ENCODE data around the gene WDR81. TPM values are rescaled to one million over a fixed set of nuclear protein-coding genes. Genes with fewer than 3 reads are reported as not detected.
A peak's percentile ranks its signal among the peaks of the same experiment; 100 is the strongest.
"Not testable (repeated sequence)": the region's sequence is repeated elsewhere in the genome, so short reads cannot be mapped to it uniquely, and the experiment has no call there.

Gene WDR81
- polyA plus RNA-seq, 2 donors = 8.5 to 10.7 TPM

GRCh38 chr17:1716912-1717695 lies 7.4 kb upstream of the WDR81 start:
- peak overlapping the region; percentile 58 to 65 for H3K4me3 ChIP-seq (ENCODE audit: low read depth in 1 of 2, low read length in 2 of 2)
- no peaks in the 10 kb centered on the region for H3K9me3 ChIP-seq (ENCODE audit: control insufficient read depth in 2 of 2, insufficient read depth in 1 of 2, low read depth in 1 of 2, low read length in 1 of 2)
- WGBS, 2 donors = 1% methylated on average over 13 of the region's 13 CpGs
- peaks cover 3 to 5% of the 10 kb centered on the region in 2 donors for H3K4me1 ChIP-seq (ENCODE audit: control insufficient read depth in 2 of 2, insufficient read depth in 2 of 2, low read length in 1 of 2)
- peak overlapping the region; percentile 96 to 100 for H3K27ac ChIP-seq (ENCODE audit: low read depth in 2 of 2, low read length in 1 of 2)
- peaks cover 6 to 10% of the 10 kb centered on the region in 2 donors for H3K36me3 ChIP-seq (ENCODE audit: control insufficient read depth in 2 of 2, insufficient read depth in 2 of 2, low read length in 1 of 2)
- no peaks in the 10 kb centered on the region for H3K27me3 ChIP-seq (ENCODE audit: control insufficient read depth in 1 of 2, insufficient read depth in 2 of 2, low read length in 2 of 2)

- H3K4me3 ChIP-seq (ENCODE audit: low read depth in 1 of 2, low read length in 2 of 2) = no peak overlapping the region
- H3K9me3 ChIP-seq (ENCODE audit: control insufficient read depth in 2 of 2, insufficient read depth in 1 of 2, low read depth in 1 of 2, low read length in 1 of 2) = no peaks in the 10 kb centered on the region
- H3K27me3 ChIP-seq (ENCODE audit: control insufficient read depth in 1 of 2, insufficient read depth in 2 of 2, low read length in 2 of 2) = no peaks in the 10 kb centered on the region
- H3K4me1 ChIP-seq (ENCODE audit: control insufficient read depth in 2 of 2, insufficient read depth in 2 of 2, low read length in 1 of 2) = peaks cover 3 to 5% of the 10 kb centered on the region in 2 donors
- H3K36me3 ChIP-seq (ENCODE audit: control insufficient read depth in 2 of 2, insufficient read depth in 2 of 2, low read length in 1 of 2) = peaks cover 0 to 2% of the 10 kb centered on the region in 2 donors
- WGBS, 2 donors = 77 to 78% methylated on average over 19 of the region's 19 CpGs
- peak overlapping the region in 1 of 2 donors; percentile 59 for H3K27ac ChIP-seq (ENCODE audit: low read depth in 2 of 2, low read length in 1 of 2)
Observed at GRCh38 chr17:1718362-1719165, 5.9 kb upstream of the WDR81 start.

- Histone ChIP-seq H3K4me1 (ENCODE audit: control insufficient read depth in 2 of 2, insufficient read depth in 2 of 2, low read length in 1 of 2) (peaks cover 6 to 8% of the 10 kb centered on the region in 2 donors), H3K9me3 (ENCODE audit: control insufficient read depth in 2 of 2, insufficient read depth in 1 of 2, low read depth in 1 of 2, low read length in 1 of 2) (no peaks in the 10 kb centered on the region), H3K4me3 (ENCODE audit: low read depth in 1 of 2, low read length in 2 of 2) (no peak overlapping the region), H3K27ac (ENCODE audit: low read depth in 2 of 2, low read length in 1 of 2) (no peak overlapping the region), H3K36me3 (ENCODE audit: control insufficient read depth in 2 of 2, insufficient read depth in 2 of 2, low read length in 1 of 2) (no peaks in the 10 kb centered on the region), H3K27me3 (ENCODE audit: control insufficient read depth in 1 of 2, insufficient read depth in 2 of 2, low read length in 2 of 2) (no peaks in the 10 kb centered on the region)
- 27 to 35% methylated on average over 11 of the region's 11 CpGs for WGBS, 2 donors
Observed at GRCh38 chr17:1720856-1721386, 3.6 kb upstream of the WDR81 start.

GRCh38 chr17:1722022-1722421 lies 2.5 kb upstream of the WDR81 start:
- 98% methylated on average over 7 to 8 of the region's 8 CpGs for WGBS, 2 donors
- H3K27me3 ChIP-seq (ENCODE audit: control insufficient read depth in 1 of 2, insufficient read depth in 2 of 2, low read length in 2 of 2); H3K9me3 ChIP-seq (ENCODE audit: control insufficient read depth in 2 of 2, insufficient read depth in 1 of 2, low read depth in 1 of 2, low read length in 1 of 2); H3K4me3 ChIP-seq (ENCODE audit: low read depth in 1 of 2, low read length in 2 of 2); H3K4me1 ChIP-seq (ENCODE audit: control insufficient read depth in 2 of 2, insufficient read depth in 2 of 2, low read length in 1 of 2); H3K27ac ChIP-seq (ENCODE audit: low read depth in 2 of 2, low read length in 1 of 2): not testable (repeated sequence)
- H3K36me3 ChIP-seq (ENCODE audit: control insufficient read depth in 2 of 2, insufficient read depth in 2 of 2, low read length in 1 of 2) = peaks cover 0 to 10% of the 10 kb centered on the region in 2 donors

- 11 to 13% methylated on average over 48 to 51 of the region's 51 CpGs for WGBS, 2 donors
- peak overlapping the region in 1 of 2 donors; percentile 87 for H3K27ac ChIP-seq (ENCODE audit: low read depth in 2 of 2, low read length in 1 of 2)
- H3K36me3 ChIP-seq (ENCODE audit: control insufficient read depth in 2 of 2, insufficient read depth in 2 of 2, low read length in 1 of 2) = peaks cover 2 to 25% of the 10 kb centered on the region in 2 donors
- H3K27me3 ChIP-seq (ENCODE audit: control insufficient read depth in 1 of 2, insufficient read depth in 2 of 2, low read length in 2 of 2) = no peaks in the 10 kb centered on the region
- H3K9me3 ChIP-seq (ENCODE audit: control insufficient read depth in 2 of 2, insufficient read depth in 1 of 2, low read depth in 1 of 2, low read length in 1 of 2) = no peaks in the 10 kb centered on the region
- peak overlapping the region; percentile 51 to 69 for H3K4me3 ChIP-seq (ENCODE audit: low read depth in 1 of 2, low read length in 2 of 2)
- H3K4me1 ChIP-seq (ENCODE audit: control insufficient read depth in 2 of 2, insufficient read depth in 2 of 2, low read length in 1 of 2) = peaks cover 8 to 9% of the 10 kb centered on the region in 2 donors
Observed at GRCh38 chr17:1724869-1725641, 551 bp downstream of the WDR81 start.

- WGBS, 2 donors = 92 to 93% methylated on average over 54 of the region's 54 CpGs
- no peaks in the 10 kb centered on the region for H3K9me3 ChIP-seq (ENCODE audit: control insufficient read depth in 2 of 2, insufficient read depth in 1 of 2, low read depth in 1 of 2, low read length in 1 of 2)
- peaks cover 2 to 28% of the 10 kb centered on the region in 2 donors for H3K36me3 ChIP-seq (ENCODE audit: control insufficient read depth in 2 of 2, insufficient read depth in 2 of 2, low read length in 1 of 2)
- H3K27me3 ChIP-seq (ENCODE audit: control insufficient read depth in 1 of 2, insufficient read depth in 2 of 2, low read length in 2 of 2) = no peaks in the 10 kb centered on the region
- H3K4me1 ChIP-seq (ENCODE audit: control insufficient read depth in 2 of 2, insufficient read depth in 2 of 2, low read length in 1 of 2) = peaks cover 8 to 9% of the 10 kb centered on the region in 2 donors
- no peak overlapping the region for H3K27ac ChIP-seq (ENCODE audit: low read depth in 2 of 2, low read length in 1 of 2)
- H3K4me3 ChIP-seq (ENCODE audit: low read depth in 1 of 2, low read length in 2 of 2) = peak overlapping the region in 1 of 2 donors; percentile 69
Observed at GRCh38 chr17:1725642-1726511, 1.4 kb downstream of the WDR81 start.

GRCh38 chr17:1726626-1727257 lies 2.2 kb downstream of the WDR81 start:
- no peak overlapping the region for H3K4me3 ChIP-seq (ENCODE audit: low read depth in 1 of 2, low read length in 2 of 2)

GRCh38 chr17:1727258-1727789 lies 2.8 kb downstream of the WDR81 start:
- Histone ChIP-seq H3K27me3 (ENCODE audit: control insufficient read depth in 1 of 2, insufficient read depth in 2 of 2, low read length in 2 of 2) (no peaks in the 10 kb centered on the region), H3K27ac (ENCODE audit: low read depth in 2 of 2, low read length in 1 of 2) (no peak overlapping the region), H3K9me3 (ENCODE audit: control insufficient read depth in 2 of 2, insufficient read depth in 1 of 2, low read depth in 1 of 2, low read length in 1 of 2) (no peaks in the 10 kb centered on the region), H3K36me3 (ENCODE audit: control insufficient read depth in 2 of 2, insufficient read depth in 2 of 2, low read length in 1 of 2) (peaks cover 2 to 30% of the 10 kb centered on the region in 2 donors), H3K4me1 (ENCODE audit: control insufficient read depth in 2 of 2, insufficient read depth in 2 of 2, low read length in 1 of 2) (peaks cover 8 to 9% of the 10 kb centered on the region in 2 donors), H3K4me3 (ENCODE audit: low read depth in 1 of 2, low read length in 2 of 2) (no peak overlapping the region)
- 86 to 90% methylated on average over 21 of the region's 21 CpGs for WGBS, 2 donors

More at GRCh38 chr17:1726626-1727257, 2.2 kb downstream of the WDR81 start:
- Histone ChIP-seq H3K27me3 (ENCODE audit: control insufficient read depth in 1 of 2, insufficient read depth in 2 of 2, low read length in 2 of 2) (no peaks in the 10 kb centered on the region), H3K9me3 (ENCODE audit: control insufficient read depth in 2 of 2, insufficient read depth in 1 of 2, low read depth in 1 of 2, low read length in 1 of 2) (no peaks in the 10 kb centered on the region), H3K4me1 (ENCODE audit: control insufficient read depth in 2 of 2, insufficient read depth in 2 of 2, low read length in 1 of 2) (peaks cover 8 to 9% of the 10 kb centered on the region in 2 donors), H3K36me3 (ENCODE audit: control insufficient read depth in 2 of 2, insufficient read depth in 2 of 2, low read length in 1 of 2) (peaks cover 2 to 30% of the 10 kb centered on the region in 2 donors), H3K27ac (ENCODE audit: low read depth in 2 of 2, low read length in 1 of 2) (no peak overlapping the region)
- 79 to 84% methylated on average over 18 of the region's 18 CpGs for WGBS, 2 donors
